ENCODE measurements around the gene SYNJ2.
"Not testable (repeated sequence)": the region's sequence is repeated elsewhere in the genome, so short reads cannot be mapped to it uniquely, and the experiment has no call there.

Gene SYNJ2

GRCh38 chr6:157959451-157960227 is 22.0 kb upstream of the SYNJ2 start:
- DNase-seq, result no peak

GRCh38 chr6:157961153-157961831 is 20.4 kb upstream of the SYNJ2 start:
- DNase-seq, result no peak

- DNase-seq, result no peak
Measured at GRCh38 chr6:157961832-157962575, 19.7 kb upstream of the SYNJ2 start.

- no peak for DNase-seq
Measured at GRCh38 chr6:157962601-157963302, 18.9 kb upstream of the SYNJ2 start.

- no peak for DNase-seq
Measured at GRCh38 chr6:157964100-157964499, 17.6 kb upstream of the SYNJ2 start.

GRCh38 chr6:157965387-157965786 is 16.3 kb upstream of the SYNJ2 start:
- DNase-seq, result no peak

- DNase-seq, result no peak
Measured at GRCh38 chr6:157966589-157966977, 15.1 kb upstream of the SYNJ2 start.

- no peak for DNase-seq
Measured at GRCh38 chr6:157967020-157967419, 14.6 kb upstream of the SYNJ2 start.

GRCh38 chr6:157967486-157967885 is 14.2 kb upstream of the SYNJ2 start:
- DNase-seq, result no peak

- DNase-seq, result not testable (repeated sequence)
Measured at GRCh38 chr6:157972177-157972576, 9.5 kb upstream of the SYNJ2 start.

GRCh38 chr6:157974341-157974894 is 7.2 kb upstream of the SYNJ2 start:
- no peak for DNase-seq

- no peak for DNase-seq
Measured at GRCh38 chr6:157974967-157975366, 6.7 kb upstream of the SYNJ2 start.

- no peak for DNase-seq
Measured at GRCh38 chr6:157975456-157975855, 6.2 kb upstream of the SYNJ2 start.

GRCh38 chr6:157976345-157977175 is 5.1 kb upstream of the SYNJ2 start:
- DNase-seq, result no peak

GRCh38 chr6:157977176-157977804 is 4.4 kb upstream of the SYNJ2 start:
- DNase-seq, result no peak

GRCh38 chr6:157978021-157978783 is 3.5 kb upstream of the SYNJ2 start:
- no peak for DNase-seq

GRCh38 chr6:157980288-157981131 is 1.2 kb upstream of the SYNJ2 start:
- no peak for DNase-seq

- DNase-seq, result no peak
Measured at GRCh38 chr6:157981132-157981394, 600 bp upstream of the SYNJ2 start.

- DNase-seq, result no peak
Measured at GRCh38 chr6:157982102-157982562, 469 bp downstream of the SYNJ2 start.

Data from NCI-H187 (cell line).